GM10266 (cell line): ENCODE measurements around the gene MOGAT3.

Experiments used
- DNase-seq: peaks from one replicate; pipeline ENCODE4 v3.0.0; 2012; ENCODE audit errors: extremely low spot score
- CTCF ChIP-seq: IDR thresholded peaks from 2 replicates; pipeline ENCODE4 v1.5.1; 2012; ENCODE audit warnings: mild to moderate bottlenecking, low read depth; ENCODE audit not compliant: control insufficient read depth, insufficient read depth; ENCODE audit errors: missing control alignments

MOGAT3 gene

GRCh38 chr7:101186844-101187428, 13.9 kb downstream of the MOGAT3 start:
- no peak for DNase-seq
- no peak for TF ChIP-seq CTCF

GRCh38 chr7:101186194-101186593, 14.6 kb downstream of the MOGAT3 start:
- TF ChIP-seq CTCF = no peak

GRCh38 chr7:101185258-101185839, 15.5 kb downstream of the MOGAT3 start:
- no peak for DNase-seq
- no peak for TF ChIP-seq CTCF

More at GRCh38 chr7:101186194-101186593, 14.6 kb downstream of the MOGAT3 start:
- DNase-seq = no peak

GRCh38 chr7:101180130-101180755, 20.6 kb downstream of the MOGAT3 start, which contains the start of gene NAT16:
NAT16 (minus strand) TSS chr7:101180293; CDS start chr7:101174807, 5,486 bp downstream.
- no peak for DNase-seq
- no peak for TF ChIP-seq CTCF

GRCh38 chr7:101179713-101180112, 21.1 kb downstream of the MOGAT3 start:
- DNase-seq = no peak
- TF ChIP-seq CTCF = no peak

GRCh38 chr7:101179117-101179516, 21.7 kb downstream of the MOGAT3 start:
- no peak for DNase-seq
- no peak for TF ChIP-seq CTCF

- no peak for TF ChIP-seq CTCF
- no peak for DNase-seq
These were observed 23.2 kb downstream of the MOGAT3 start for GRCh38 chr7:101177644-101178043.
